Liver (tissue), 9 donors: Measurements from ENCODE around the gene BEGAIN. TPM values are rescaled to one million over a fixed set of nuclear protein-coding genes. Genes with fewer than 3 reads are reported as not detected.

ENCODE experiments used
- DNase-seq: peaks from one replicate; pipeline ENCODE4 v3.0.0-alpha.2; 2017; ENCODE audit warnings: low spot score
- H3K27ac ChIP-seq, 2 donors: one replicate each; pipeline ENCODE4 v1.7.0; 2013; ENCODE audit warnings: inconsistent platforms in 2 of 2, low read length in 2 of 2, control low read depth in 1 of 2, low read depth in 1 of 2, mild to moderate bottlenecking in 1 of 2
- H3K27me3 ChIP-seq, 4 donors: one replicate each; pipeline versions ENCODE4 v1.6.1 to v1.7.0; 2013; ENCODE audit warnings: low read length in 3 of 4, inconsistent platforms in 1 of 4, mild to moderate bottlenecking in 1 of 4, moderate library complexity in 1 of 4; ENCODE audit not compliant: control insufficient read depth in 4 of 4, insufficient read depth in 4 of 4
- H3K36me3 ChIP-seq, 4 donors: one replicate each; pipeline versions ENCODE4 v1.6.1 to v1.7.0; 2013; ENCODE audit warnings: low read length in 3 of 4, mild to moderate bottlenecking in 3 of 4, low read depth in 1 of 4, moderate library complexity in 1 of 4; ENCODE audit not compliant: control insufficient read depth in 4 of 4, insufficient read depth in 3 of 4
- H3K4me1 ChIP-seq, 4 donors: one replicate each; pipeline versions ENCODE4 v1.6.1 to v1.7.0; 2013; ENCODE audit warnings: low read length in 3 of 4, mild to moderate bottlenecking in 3 of 4, moderate library complexity in 1 of 4; ENCODE audit not compliant: control insufficient read depth in 4 of 4, insufficient read depth in 4 of 4
- H3K4me3 ChIP-seq, 3 donors: one replicate each; pipeline versions ENCODE4 v1.6.1 to v1.7.0; 2013; ENCODE audit warnings: low read length in 3 of 3, control low read depth in 1 of 3, low read depth in 1 of 3, mild to moderate bottlenecking in 1 of 3
- H3K9ac ChIP-seq, 2 donors: one replicate each; pipeline ENCODE4 v1.7.0; 2013; ENCODE audit warnings: low read length in 2 of 2, mild to moderate bottlenecking in 2 of 2, moderate library complexity in 2 of 2, control low read depth in 1 of 2, low read depth in 1 of 2
- H3K9me3 ChIP-seq, 4 donors: one replicate each; pipeline versions ENCODE4 v1.6.1 to v1.7.0; 2013; ENCODE audit warnings: low read length in 3 of 4; ENCODE audit not compliant: control insufficient read depth in 4 of 4
- EGR1 ChIP-seq, 2 donors: IDR thresholded peaks; 2 replicates each; pipeline ENCODE4 v1.6.1; 2016 to 2018; ENCODE audit warnings: antibody characterized with exemption in 2 of 2, low read depth in 2 of 2
- FOXA1 ChIP-seq: IDR thresholded peaks from 2 replicates; pipeline ENCODE4 v1.6.1; 2016; ENCODE audit warnings: antibody characterized with exemption
- GABPA ChIP-seq, 2 donors: IDR thresholded peaks in 1 of 2; conservative IDR thresholded peaks in 1 of 2; 2 replicates each; pipeline ENCODE4 v1.6.1; 2016; ENCODE audit warnings: antibody characterized with exemption in 2 of 2, mild to moderate bottlenecking in 1 of 2, moderate library complexity in 1 of 2
- HNF4G ChIP-seq: IDR thresholded peaks from 2 replicates; pipeline ENCODE4 v1.6.1; 2016; ENCODE audit warnings: antibody characterized with exemption
- JUND ChIP-seq, 2 donors: IDR thresholded peaks; 2 replicates each; pipeline ENCODE4 v1.6.1; 2016; ENCODE audit warnings: antibody characterized with exemption in 2 of 2
- NR2F2 ChIP-seq: IDR thresholded peaks from 2 replicates; pipeline ENCODE4 v1.6.1; 2016; ENCODE audit warnings: antibody characterized with exemption
- RAD21 ChIP-seq, 2 donors: IDR thresholded peaks; 2 replicates each; pipeline ENCODE4 v1.6.1; 2016; ENCODE audit warnings: antibody characterized with exemption in 2 of 2, mild to moderate bottlenecking in 2 of 2
- RXRA ChIP-seq, 2 donors: IDR thresholded peaks; 2 replicates each; pipeline ENCODE4 v1.6.1; 2017 to 2018; ENCODE audit warnings: antibody characterized with exemption in 2 of 2, mild to moderate bottlenecking in 1 of 2
- SP1 ChIP-seq: IDR thresholded peaks from 2 replicates; pipeline ENCODE4 v1.6.1; 2018; ENCODE audit warnings: antibody characterized with exemption, mild to moderate bottlenecking
- TAF1 ChIP-seq: conservative IDR thresholded peaks from 2 replicates; pipeline ENCODE4 v1.6.1; 2016; ENCODE audit warnings: antibody characterized with exemption, mild to moderate bottlenecking
- WGBS: extraction: QIAGEN DNeasy Blood & Tissue Kit; methylation state at CpG from one replicate; pipeline ENCODE4 v1.1.7; 2013; 5-methylcytosine and 5-hydroxymethylcytosine counted together
- polyA plus RNA-seq, 2 donors: library from polyadenylated mRNA; stranded (reverse) in 1 of 2; unstranded in 1 of 2; fragments of 200-250 nt in 1 of 2; fragments of >200 nt in 1 of 2; fragmentation: Nextera tagmentation in 1 of 2; extraction: Ambion mirVana in 1 of 2; gene quantifications; one replicate each; pipeline versions ENCODE4 v1.2.1 to v1.2.3, GENCODE V29; 2013 to 2015
- total RNA-seq, 2 donors: library from RNA; depleted of rRNA; stranded (reverse); fragments of >200 nt; gene quantifications; one replicate each; pipeline ENCODE4 v1.2.3, GENCODE V29; 2014
- TF ChIP-seq, protein P1 (sequence below): IDR thresholded peaks from 2 replicates; pipeline ENCODE4 v1.6.1; 2016; ENCODE audit warnings: antibody characterized with exemption
- TF ChIP-seq, protein P2 (sequence below): fragments of 150-350 bp; IDR thresholded peaks from 2 replicates; pipeline ENCODE4 v1.5.1; 2017; ENCODE audit warnings: improper control_type of control experiment, low read depth, low read length; ENCODE audit not compliant: missing input control
- TF ChIP-seq, protein P3 (sequence below): IDR thresholded peaks from 2 replicates; pipeline ENCODE4 v1.6.1; 2016; ENCODE audit warnings: antibody characterized with exemption
- TF ChIP-seq, protein P4 (sequence below): IDR thresholded peaks from 2 replicates; pipeline ENCODE4 v1.6.1; 2016; ENCODE audit warnings: antibody characterized with exemption, mild to moderate bottlenecking
- TF ChIP-seq, protein P5 (sequence below): IDR thresholded peaks from 2 replicates; pipeline ENCODE4 v1.6.1; 2016; ENCODE audit warnings: antibody characterized with exemption
- donor health status: healthy.
- donor health status: healthy.
- donor health status: healthy.
- donor health status: healthy.
- donor health status: healthy.

BEGAIN gene
- total and polyA plus RNA-seq, 4 donors: 0.11 to 1.9 (median 0.29) TPM

DNA sequence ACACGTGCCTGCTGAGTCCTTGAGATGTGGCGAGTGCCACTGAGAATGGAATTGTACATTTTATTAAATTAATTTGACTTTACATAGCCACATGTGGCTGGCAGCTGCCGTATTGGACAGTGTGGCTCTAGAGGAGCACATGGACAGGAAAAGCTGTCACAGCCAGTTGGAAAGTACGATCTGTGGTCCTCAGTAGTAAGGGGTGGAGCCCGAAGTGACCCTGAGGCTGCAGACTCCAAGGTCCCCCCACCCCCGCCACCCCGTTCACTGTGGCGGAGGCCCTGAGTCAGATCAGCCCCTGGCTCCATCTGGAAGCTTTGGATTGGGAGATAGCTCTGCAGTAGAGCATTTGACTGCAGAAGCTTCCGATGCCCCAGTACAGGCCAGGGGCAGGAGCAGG lies 25.8 kb upstream of the BEGAIN start:
- no peak overlapping the region for H3K9ac ChIP-seq
- no peak overlapping the region for H3K27ac ChIP-seq
- WGBS: 74% methylated on average over 9 of the region's 9 CpGs
- H3K36me3 ChIP-seq: no peaks in the 10 kb centered on the region
- peaks cover 0 to 9% (median 4%) of the 10 kb centered on the region in 4 donors for H3K4me1 ChIP-seq
- no peak for DNase-seq
- TF ChIP-seq, protein P1, sequence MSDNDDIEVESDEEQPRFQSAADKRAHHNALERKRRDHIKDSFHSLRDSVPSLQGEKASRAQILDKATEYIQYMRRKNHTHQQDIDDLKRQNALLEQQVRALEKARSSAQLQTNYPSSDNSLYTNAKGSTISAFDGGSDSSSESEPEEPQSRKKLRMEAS: no peak
- TF ChIP-seq JUND (IDR thresholded peaks at IDR 0.05) (no peak), HNF4G (no peak)
- no peaks in the 10 kb centered on the region for H3K9me3 ChIP-seq
- H3K4me3 ChIP-seq: no peak overlapping the region
- no peaks in the 10 kb centered on the region for H3K27me3 ChIP-seq

DNA sequence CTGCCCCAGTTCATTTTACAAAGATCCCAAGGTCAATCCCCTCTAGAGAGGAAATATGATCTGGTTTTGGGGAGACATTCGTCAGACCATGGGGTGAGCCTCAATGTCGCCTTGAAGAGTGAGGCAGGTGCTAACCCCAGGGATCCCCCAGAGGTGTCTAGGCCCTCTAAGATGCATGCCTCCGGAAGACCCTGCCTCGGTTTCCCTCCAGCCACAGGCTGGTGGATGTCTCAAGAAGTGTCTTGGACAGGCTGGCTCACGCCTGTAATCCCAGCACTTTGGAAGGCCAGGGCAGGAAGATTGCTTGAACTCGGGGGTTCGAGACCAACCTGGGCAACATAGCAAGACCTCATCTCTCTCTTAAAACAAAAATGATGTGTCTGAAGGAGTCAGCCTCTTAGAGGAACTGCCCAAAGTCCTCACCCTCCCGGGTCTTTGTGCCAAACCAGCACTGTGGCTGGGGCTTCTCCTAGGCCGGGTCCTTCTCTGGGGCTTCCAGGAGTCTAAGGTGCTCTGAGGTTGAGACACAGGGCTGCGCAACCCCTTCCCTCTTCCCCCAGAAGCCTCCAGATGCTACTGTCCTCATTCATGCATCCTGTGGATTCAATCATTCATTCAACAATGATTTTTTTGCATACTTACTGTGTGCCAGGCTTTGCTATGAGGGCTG lies 24.7 kb upstream of the BEGAIN start:
- no peak overlapping the region for H3K27ac ChIP-seq
- H3K9ac ChIP-seq: no peak overlapping the region
- DNase-seq: no peak
- no peak overlapping the region for H3K4me3 ChIP-seq
- H3K27me3 ChIP-seq: no peaks in the 10 kb centered on the region
- TF ChIP-seq, protein P1: no peak
- TF ChIP-seq GABPA (IDR thresholded peaks at IDR 0.05 in 1 of 2, conservative IDR thresholded peaks at IDR 0.05 in 1 of 2): no peak
- TF ChIP-seq NR2F2: no peak
- TF ChIP-seq RXRA (IDR thresholded peaks at IDR 0.05): no peak
- no peak for TF ChIP-seq EGR1 (IDR thresholded peaks at IDR 0.05; ENCODE audit: low read depth in 2 of 2)
- TF ChIP-seq FOXA1: no peak
- no peak for TF ChIP-seq TAF1
- TF ChIP-seq, protein P2, sequence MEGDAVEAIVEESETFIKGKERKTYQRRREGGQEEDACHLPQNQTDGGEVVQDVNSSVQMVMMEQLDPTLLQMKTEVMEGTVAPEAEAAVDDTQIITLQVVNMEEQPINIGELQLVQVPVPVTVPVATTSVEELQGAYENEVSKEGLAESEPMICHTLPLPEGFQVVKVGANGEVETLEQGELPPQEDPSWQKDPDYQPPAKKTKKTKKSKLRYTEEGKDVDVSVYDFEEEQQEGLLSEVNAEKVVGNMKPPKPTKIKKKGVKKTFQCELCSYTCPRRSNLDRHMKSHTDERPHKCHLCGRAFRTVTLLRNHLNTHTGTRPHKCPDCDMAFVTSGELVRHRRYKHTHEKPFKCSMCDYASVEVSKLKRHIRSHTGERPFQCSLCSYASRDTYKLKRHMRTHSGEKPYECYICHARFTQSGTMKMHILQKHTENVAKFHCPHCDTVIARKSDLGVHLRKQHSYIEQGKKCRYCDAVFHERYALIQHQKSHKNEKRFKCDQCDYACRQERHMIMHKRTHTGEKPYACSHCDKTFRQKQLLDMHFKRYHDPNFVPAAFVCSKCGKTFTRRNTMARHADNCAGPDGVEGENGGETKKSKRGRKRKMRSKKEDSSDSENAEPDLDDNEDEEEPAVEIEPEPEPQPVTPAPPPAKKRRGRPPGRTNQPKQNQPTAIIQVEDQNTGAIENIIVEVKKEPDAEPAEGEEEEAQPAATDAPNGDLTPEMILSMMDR: no peak
- no peaks in the 10 kb centered on the region for H3K4me1 ChIP-seq
- H3K9me3 ChIP-seq: no peaks in the 10 kb centered on the region
- H3K36me3 ChIP-seq: no peaks in the 10 kb centered on the region
- 94% methylated on average over 10 of the region's 10 CpGs for WGBS

DNA sequence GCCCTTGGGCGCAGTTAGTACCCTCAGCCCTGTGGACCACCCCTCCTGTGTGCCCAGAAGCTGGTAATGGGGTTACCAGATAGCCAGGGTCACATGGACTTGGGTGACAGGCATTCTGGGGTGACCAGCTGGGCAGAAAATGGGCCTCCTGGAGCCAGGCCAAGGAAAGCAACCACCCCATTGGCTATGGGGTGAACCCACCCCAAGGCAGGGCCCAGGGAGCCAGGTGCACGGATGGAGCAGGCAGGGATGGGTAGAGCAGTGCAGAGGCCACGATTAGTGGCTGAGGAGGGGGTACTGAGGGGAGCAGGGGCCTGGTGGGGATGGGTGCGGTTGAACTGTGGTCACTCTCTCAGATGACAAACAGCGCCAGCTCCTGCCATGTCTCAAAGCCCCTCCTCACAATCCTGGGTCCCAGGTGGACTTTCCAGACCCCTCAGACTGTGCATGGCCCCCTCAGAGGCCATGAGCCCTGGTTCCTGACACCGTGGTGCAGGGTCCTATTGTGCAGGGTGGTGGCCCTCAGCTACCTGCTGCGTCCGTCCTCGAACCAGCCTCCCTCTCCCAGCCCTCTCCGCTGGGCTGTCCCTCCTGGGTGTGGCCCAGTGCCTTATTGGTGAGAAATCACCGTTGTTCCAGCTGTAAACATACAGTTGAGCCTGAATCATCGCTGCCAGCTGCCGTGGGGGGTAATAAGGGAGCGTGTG lies 23.4 kb upstream of the BEGAIN start:
- Histone ChIP-seq H3K9me3 (no peaks in the 10 kb centered on the region), H3K4me1 (no peaks in the 10 kb centered on the region), H3K4me3 (no peak overlapping the region), H3K27ac (no peak overlapping the region), H3K9ac (no peak overlapping the region), H3K36me3 (no peaks in the 10 kb centered on the region), H3K27me3 (no peaks in the 10 kb centered on the region)
- 77% methylated on average over 14 of the region's 14 CpGs for WGBS
- DNase-seq: no peak
- TF ChIP-seq NR2F2 (no peak), SP1 (no peak), RAD21 (IDR thresholded peaks at IDR 0.05) (no peak), TAF1 (no peak), JUND (IDR thresholded peaks at IDR 0.05) (no peak), RXRA (IDR thresholded peaks at IDR 0.05) (no peak), EGR1 (IDR thresholded peaks at IDR 0.05; ENCODE audit: low read depth in 2 of 2) (no peak)
- TF ChIP-seq, protein P3, sequence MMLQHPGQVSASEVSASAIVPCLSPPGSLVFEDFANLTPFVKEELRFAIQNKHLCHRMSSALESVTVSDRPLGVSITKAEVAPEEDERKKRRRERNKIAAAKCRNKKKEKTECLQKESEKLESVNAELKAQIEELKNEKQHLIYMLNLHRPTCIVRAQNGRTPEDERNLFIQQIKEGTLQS: no peak
- TF ChIP-seq, protein P4, sequence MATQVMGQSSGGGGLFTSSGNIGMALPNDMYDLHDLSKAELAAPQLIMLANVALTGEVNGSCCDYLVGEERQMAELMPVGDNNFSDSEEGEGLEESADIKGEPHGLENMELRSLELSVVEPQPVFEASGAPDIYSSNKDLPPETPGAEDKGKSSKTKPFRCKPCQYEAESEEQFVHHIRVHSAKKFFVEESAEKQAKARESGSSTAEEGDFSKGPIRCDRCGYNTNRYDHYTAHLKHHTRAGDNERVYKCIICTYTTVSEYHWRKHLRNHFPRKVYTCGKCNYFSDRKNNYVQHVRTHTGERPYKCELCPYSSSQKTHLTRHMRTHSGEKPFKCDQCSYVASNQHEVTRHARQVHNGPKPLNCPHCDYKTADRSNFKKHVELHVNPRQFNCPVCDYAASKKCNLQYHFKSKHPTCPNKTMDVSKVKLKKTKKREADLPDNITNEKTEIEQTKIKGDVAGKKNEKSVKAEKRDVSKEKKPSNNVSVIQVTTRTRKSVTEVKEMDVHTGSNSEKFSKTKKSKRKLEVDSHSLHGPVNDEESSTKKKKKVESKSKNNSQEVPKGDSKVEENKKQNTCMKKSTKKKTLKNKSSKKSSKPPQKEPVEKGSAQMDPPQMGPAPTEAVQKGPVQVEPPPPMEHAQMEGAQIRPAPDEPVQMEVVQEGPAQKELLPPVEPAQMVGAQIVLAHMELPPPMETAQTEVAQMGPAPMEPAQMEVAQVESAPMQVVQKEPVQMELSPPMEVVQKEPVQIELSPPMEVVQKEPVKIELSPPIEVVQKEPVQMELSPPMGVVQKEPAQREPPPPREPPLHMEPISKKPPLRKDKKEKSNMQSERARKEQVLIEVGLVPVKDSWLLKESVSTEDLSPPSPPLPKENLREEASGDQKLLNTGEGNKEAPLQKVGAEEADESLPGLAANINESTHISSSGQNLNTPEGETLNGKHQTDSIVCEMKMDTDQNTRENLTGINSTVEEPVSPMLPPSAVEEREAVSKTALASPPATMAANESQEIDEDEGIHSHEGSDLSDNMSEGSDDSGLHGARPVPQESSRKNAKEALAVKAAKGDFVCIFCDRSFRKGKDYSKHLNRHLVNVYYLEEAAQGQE: no peak
- TF ChIP-seq, protein P2: no peak
- TF ChIP-seq, protein P5, sequence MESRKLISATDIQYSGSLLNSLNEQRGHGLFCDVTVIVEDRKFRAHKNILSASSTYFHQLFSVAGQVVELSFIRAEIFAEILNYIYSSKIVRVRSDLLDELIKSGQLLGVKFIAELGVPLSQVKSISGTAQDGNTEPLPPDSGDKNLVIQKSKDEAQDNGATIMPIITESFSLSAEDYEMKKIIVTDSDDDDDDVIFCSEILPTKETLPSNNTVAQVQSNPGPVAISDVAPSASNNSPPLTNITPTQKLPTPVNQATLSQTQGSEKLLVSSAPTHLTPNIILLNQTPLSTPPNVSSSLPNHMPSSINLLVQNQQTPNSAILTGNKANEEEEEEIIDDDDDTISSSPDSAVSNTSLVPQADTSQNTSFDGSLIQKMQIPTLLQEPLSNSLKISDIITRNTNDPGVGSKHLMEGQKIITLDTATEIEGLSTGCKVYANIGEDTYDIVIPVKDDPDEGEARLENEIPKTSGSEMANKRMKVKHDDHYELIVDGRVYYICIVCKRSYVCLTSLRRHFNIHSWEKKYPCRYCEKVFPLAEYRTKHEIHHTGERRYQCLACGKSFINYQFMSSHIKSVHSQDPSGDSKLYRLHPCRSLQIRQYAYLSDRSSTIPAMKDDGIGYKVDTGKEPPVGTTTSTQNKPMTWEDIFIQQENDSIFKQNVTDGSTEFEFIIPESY: no peak
